Skeletal muscle cell (primary cell): ENCODE data around the gene NAT10.
"Not testable (repeated sequence)": the region's sequence is repeated elsewhere in the genome, so short reads cannot be mapped to it uniquely, and the experiment has no call there.

Experiments used
- DNase-seq: peaks from one replicate; pipeline ENCODE4 v3.0.0-alpha.2; 2010; ENCODE audit warnings: low read depth
- H3K4me3 ChIP-seq: 2 replicates; pipeline ENCODE4 v1.5.1; 2011; ENCODE audit warnings: low read depth, mild to moderate bottlenecking, control low read depth, low read length, moderate library complexity

The NAT10 gene

DNA sequence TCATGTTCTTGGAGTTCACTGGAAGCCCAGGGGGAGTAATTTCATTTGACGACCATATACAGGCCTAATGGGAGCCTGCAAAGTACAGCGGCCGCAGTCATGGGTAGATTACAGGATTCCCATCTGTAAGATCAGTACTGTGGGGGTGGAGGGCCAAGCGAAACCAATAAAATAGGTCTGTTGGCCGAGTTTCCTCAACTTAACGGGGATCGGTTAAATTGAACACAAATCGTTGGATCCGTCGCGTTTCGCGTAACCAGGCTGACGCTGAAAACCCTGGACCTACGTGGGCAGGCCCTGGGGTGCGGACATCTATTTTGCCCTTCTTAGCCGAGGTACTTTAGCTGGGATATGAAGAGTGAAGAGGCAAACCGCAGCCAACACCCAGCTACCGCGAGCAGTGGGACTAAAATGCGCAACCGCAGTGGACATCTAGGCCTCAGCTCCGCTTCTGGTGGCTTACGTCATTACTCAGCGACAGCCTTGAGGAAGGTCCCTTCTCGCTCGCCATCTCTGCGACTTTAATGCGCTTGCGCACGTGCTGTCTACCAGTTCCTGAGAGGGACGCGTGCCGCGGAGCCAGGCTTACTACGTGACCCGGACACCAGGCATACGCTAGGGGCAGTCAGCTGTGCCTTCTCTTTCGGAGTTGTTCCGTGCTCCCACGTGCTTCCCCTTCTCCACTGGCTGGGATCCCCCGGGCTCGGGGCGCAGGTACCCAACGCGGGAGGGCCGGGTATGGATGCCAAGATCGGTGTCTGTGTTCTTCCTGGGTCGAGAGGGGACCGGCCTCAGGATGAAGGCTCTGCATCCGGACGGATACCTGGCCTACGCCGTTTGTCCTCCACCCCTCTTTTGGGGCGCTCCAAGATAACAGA, at the start of gene NAT10:
NAT10 (plus strand) TSS at position 551 of the 878 bp plus-strand sequence. CDS start 2,597 bp downstream, outside the sequence.
- peak within 1 kb of the TSS; percentile 85 for H3K4me3 ChIP-seq
- peak; percentile 96 for DNase-seq

DNA sequence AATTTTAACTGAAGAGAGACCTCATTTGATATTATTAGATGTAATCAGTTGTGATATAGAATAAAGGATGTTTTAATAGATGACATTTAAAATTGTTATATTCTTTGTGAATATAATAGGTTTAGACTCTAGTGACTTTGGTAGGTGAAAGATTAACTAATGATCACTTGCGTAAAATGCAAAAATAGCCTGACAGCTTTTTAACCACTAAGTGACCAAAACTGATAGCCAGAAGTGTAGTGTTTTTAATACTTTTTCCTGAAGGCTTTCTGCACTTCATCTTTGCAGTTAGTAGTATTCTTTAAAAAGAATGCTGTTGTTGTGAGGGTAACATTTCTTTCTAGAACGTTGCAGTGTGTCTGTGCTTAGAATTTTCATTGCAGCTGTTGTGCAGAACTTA, 48.8 kb upstream of the NAT10 start:
- DNase-seq = no peak
- no peak overlapping the region for H3K4me3 ChIP-seq

DNA sequence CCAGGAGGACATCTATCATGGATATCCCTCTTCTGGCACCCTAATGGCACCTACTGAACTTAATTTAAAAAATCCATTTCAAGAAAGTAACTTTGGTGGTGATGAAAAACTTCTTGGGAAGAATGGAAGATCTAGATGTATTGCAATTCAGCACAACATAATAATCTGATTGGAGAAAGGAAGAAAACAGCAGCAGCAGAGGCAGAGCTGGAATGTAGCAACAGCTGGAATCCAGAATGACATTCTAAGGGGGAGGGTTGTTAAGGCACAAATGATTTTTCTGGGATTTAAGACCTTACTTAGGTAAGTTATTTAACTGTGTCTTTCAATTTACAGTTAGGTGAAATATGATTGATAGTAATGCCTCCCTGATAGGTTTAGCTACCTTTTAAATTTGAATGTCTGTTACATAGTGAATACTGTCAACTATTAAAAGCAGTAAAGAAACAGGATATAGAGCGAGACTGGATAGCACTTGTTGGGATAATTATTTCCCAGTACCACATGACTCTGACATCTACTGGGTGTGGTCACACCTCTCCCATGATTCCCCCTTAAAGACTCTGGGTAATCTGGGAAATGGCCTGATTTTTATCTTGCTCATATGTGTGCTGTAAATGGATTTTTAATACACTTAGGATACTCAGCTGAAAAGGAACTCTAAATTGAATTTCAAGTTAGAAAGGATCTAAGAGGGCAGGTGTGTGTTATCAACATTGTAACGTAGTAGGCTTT, 42.2 kb upstream of the NAT10 start:
- H3K4me3 ChIP-seq = no peak overlapping the region
- DNase-seq = no peak

DNA sequence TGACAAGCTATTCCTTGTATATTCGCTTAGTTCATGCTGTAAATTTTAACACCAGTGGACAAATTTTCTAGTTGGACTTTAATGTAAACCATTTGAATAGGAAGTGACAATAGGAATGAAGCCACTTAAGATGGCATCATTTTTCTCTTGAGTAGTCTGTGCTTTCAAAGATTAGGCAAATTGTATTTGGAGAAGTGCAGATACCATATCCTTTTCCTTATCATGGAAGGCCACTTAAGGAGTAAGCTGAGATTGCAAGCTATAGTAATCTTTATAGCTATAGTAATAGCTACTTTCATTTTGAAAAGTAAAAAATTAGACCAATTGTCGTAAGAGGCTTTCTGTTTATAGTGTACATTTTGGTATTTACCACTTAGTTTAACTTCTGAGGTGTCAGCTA, 41.1 kb upstream of the NAT10 start:
- no peak overlapping the region for H3K4me3 ChIP-seq
- DNase-seq = no peak

DNA sequence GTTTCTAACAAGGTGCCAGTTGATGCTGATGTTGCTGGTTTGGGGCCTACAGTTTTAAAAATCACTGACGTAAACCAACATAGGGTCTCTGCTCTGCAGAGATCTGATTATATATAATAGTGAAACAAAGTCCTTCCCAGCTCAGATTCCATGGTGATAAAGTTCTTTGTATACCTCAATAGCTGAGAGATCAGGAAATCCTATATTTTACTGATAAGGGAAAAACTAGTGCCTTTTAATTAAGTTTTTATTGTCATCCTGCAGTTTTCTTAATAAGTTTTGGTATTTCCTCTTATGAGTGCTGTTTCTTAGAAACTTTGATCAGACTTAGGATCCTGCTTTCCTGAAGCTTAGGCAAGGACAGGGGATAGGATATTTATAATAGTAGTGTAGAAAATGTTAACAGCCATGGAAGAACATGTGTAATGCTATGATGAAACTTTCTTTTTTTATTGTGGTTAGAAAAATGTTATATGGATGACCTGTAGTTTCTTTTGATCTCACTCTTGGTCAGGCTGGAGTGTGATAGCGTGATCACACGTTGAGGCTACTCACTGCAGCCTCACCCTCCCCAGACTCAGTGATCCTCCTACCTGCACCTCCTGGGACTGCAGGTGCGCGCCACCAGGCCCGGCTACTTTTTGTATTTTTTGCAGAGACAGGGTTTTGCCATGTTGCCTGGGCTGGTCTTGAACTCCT, 39.8 kb upstream of the NAT10 start:
- DNase-seq = no peak

DNA sequence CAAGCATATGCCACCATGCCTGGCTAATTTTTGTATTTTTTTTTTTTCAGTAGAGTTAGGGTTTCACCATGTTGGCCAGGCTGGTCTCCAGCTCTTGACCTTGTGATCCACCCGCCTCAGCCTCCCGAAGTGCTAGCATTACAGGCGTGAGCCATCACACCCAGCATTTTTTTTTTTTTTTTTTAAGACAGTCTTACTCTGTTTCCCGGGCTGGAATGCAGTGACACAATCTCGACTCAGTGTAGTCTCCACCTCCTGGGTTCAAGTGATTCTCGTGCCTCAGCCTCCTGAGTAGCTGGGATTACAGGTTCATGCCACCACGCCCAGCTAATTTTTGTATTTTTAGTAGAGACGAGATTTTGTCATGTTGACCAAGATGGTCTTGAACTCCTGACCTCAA, 38.7 kb upstream of the NAT10 start:
- not testable (repeated sequence) for DNase-seq, H3K4me3 ChIP-seq

More for the DNA sequence above, 39.8 kb upstream of the NAT10 start:
- H3K4me3 ChIP-seq = no peak overlapping the region

DNA sequence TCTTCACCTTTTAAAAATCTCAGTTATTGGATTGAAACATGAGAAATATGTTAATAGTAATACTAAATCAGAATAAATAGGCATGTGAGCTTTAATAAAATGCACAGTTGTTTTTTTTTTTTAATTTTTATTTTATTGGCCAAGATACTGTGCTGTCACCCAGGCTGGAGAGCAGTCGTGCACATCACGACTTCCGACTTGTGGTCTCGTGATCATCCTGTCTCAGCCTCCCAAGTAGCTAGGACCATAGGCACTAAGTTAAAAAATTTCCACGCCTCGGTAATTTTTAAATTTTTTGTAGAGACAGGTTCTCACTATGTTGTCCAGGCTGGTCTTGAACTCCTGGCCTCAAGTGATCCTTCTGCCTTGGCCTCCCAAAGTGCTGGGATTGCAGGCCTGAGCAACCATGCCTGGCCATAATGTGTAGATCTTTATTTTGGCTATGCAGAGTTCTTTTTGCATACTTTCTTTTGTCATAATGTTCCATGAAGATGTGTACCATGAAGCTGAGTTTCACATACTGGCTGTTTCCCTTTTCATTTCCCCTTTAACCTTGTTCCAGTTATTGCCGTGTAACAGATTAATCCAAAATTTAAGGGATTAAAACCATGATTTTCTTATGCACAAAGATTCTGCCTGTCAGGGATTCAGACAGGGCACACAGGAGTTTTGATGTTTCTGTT, 37.9 kb upstream of the NAT10 start:
- no peak overlapping the region for H3K4me3 ChIP-seq
- no peak for DNase-seq

DNA sequence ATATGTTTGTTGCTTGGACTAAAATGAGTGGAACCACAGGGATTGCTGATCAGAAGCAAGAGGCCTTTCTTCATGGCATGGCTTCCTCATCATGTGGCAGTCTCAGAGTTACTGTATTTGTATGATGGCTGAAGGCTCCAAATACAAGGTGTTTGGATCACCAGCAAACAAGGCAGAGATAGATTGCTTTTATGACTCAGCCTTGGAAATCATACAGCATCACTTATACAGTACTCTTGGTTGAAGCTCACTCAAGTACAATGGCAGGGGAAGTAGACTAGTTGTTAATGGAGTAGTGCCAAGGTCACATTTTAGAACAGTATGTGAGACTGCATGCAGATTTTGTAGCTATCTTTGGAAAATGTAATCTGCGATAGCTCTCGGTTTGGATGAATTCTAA, 37.3 kb upstream of the NAT10 start:
- no peak overlapping the region for H3K4me3 ChIP-seq

DNA sequence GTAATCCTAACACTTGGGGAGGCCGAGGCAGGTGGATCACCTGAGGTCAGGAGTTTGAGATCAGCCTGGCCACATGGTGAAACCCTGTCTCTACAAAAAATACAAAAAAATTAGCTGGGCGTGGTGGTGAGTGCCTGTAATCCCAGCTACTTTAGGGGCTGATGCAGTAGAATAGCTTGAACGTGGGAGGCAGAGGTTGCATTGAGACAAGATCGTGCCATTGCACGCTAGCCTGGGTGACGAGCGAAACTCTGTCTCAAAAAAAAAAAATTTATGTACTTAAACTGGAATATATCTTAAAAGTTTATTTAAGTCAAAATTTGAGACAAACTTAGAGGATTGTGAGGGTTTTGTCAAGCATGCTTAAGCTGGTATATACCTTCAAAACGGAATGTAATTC, 34.1 kb upstream of the NAT10 start:
- DNase-seq = not testable (repeated sequence)

More for the DNA sequence above, 37.3 kb upstream of the NAT10 start:
- DNase-seq = no peak

DNA sequence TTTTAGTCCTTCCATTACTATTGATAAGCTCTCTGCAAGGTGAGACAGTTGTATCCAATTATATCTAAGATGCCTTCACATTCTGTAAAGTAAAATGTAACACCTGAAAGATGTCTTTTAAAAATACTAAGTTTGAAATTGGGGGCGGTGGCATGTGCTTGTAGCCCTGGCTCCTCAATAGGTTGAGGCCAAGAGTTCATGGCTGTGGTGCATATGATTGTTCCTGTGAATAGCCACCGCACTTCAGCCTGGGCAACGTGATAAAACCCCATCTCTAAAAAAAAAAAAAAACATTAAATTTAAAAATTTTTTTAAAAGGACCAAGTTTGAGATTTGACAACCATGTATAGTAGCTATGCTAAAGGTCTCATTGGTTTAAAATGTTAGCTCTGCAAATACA, 33.4 kb upstream of the NAT10 start:
- DNase-seq = no peak
- no peak overlapping the region for H3K4me3 ChIP-seq

More for the DNA sequence above, 34.1 kb upstream of the NAT10 start:
- not testable (repeated sequence) for H3K4me3 ChIP-seq

DNA sequence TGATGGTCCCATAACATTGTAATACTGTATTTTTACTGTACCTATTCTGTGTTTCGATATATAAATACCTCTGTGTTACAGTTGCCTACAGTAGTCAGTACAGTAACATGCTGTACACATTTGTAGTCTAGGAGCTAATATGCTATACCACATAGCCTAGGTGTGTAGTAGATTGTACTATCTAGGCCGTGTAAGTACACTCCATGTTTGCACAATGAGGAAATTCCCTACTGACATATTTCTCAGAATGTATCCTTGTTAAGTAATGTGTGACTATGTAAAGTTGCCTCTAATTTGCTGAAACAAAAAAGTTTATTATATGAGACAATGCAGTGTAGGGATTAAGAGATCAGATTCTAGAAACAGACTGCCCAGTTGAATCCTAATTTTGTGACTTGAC, 32.6 kb upstream of the NAT10 start:
- no peak overlapping the region for H3K4me3 ChIP-seq
- no peak for DNase-seq

DNA sequence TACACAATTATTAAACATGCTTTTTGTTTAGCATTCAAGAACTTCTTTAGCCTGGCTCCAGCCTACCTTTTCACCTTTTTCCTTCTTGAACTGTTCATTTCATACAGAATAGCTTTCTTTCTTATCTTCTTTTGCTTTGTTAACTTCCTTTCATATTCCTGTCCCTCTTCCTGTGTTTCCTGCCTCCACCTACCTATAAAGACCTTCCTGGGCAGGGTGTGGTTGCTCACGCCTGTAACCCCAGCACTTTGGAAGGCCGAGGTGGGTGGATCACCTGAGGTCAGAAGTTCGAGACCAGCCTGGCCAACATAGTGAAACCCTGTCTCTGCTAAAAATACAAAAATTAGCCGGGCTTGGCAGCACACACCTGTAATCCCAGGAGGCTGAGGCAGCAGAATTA, 31.0 kb upstream of the NAT10 start:
- no peak overlapping the region for H3K4me3 ChIP-seq
- DNase-seq = no peak

DNA sequence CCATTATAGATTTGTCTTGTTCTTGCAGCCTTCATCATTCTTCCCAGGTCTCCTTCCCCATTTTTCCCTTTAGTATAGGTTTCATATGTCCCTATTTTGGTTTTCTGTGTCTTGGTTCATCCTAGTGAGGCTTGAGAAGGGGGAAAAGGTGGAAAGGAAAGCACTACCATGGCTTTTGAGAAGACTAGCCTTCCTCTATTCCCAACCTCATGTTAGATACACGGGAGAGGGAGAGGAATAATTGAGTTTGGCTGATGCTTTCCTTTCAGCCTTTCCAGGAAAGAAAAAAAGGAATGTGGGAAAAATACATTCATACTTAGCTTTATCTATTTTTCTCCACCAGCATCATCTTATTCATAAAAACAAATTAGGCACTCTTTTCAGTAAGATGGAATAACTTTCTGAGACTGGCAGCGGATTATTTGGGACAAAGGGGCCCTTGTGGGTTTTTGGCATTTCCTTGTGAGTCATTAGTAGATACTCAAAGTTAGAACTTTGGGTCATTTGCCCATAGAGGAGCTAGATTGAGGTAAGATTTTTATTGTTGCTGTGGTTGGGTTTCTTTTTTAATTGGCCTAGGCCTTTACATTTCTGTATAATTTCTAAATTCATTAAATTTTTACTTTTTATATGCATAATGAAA, 30.1 kb upstream of the NAT10 start:
- no peak for DNase-seq
- H3K4me3 ChIP-seq = no peak overlapping the region

DNA sequence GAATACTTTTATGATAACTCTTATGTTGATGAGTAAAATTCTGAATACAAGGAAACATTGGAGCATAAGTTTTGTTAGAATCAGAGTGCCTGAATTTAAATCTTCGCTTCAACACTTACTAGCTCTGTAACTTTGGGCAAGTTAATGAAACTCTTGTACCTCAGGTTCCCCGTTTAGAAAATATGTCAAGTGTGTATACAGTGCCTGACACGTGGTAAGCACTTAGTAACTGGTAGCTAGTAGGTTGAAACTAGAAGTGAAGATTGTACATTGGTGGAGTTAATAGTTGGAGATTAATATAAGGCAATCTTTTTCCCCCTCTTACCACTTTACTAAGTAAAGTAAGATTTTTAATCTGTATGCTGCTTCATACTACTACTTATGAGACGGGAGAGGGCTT, 24.8 kb upstream of the NAT10 start:
- DNase-seq = no peak

DNA sequence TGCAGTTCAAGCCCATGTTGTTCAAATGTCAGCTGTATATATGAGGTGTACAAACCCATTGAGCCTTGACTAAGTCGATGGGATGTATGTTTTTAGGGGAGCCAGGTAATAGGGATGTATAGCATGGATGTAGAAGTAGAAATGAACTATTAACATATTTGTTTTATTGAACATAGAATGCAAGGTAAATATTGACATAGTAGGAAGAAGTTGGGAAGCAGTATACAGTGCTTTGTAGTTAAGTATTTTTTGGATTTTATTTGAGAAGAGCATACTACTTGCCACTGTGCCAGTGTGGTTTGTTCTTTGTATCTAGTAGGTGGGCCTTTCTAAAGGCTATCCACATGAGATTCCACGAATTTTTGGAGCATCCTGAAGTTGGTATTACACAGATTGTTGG, 20.8 kb upstream of the NAT10 start:
- no peak for DNase-seq

More for the DNA sequence above, 24.8 kb upstream of the NAT10 start:
- H3K4me3 ChIP-seq = no peak overlapping the region

DNA sequence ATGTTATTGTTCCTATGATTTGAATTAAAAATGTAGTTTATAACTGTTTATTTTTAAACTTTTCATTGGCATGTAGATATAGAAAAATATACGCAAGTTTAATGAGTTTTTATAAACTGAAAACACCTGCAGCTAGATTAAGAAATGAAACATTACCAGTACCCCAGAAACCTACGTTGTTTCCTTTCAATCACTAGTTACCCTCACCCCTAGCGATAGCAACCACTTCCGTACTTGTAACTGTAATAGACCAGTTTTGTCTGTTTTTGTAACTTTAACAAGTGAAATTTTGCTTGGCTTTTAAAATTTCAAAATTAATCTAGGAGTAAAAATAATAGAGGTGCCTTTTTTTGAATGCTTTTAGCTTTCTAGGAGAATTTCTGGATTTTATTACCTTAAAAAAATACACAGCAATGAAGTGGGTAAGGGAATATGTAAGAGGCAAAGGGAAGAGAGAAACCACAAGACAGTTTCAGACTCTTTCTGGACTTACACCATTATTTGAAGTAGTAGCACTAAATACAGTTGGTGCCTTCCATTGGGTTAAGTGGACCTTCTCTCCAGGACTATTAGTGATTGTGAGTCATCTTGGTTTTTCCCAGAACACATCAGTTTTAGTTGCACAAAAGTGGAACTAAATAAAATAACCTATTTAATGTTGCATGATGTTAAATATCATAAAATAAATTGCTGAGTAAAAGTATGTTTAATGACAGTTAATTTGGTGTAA, 18.7 kb upstream of the NAT10 start:
- no peak overlapping the region for H3K4me3 ChIP-seq
- no peak for DNase-seq

More for the DNA sequence above, 20.8 kb upstream of the NAT10 start:
- H3K4me3 ChIP-seq = no peak overlapping the region

DNA sequence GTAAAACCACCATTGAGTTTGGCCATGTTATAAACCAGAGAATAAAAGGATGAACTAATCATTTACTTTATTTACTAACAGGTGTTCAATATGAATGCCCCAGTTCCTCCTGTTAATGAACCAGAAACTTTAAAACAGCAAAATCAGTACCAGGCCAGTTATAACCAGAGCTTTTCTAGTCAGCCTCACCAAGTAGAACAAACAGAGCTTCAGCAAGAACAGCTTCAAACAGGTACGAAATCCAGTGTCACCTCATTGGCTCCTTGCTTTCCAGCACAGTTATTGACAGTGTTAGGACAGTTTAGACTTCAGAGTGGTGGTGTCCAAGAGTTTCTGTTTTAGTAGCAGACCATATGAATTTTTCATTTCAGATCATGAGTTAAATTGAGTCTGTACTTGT, 13.6 kb upstream of the NAT10 start:
- no peak for DNase-seq
- no peak overlapping the region for H3K4me3 ChIP-seq

DNA sequence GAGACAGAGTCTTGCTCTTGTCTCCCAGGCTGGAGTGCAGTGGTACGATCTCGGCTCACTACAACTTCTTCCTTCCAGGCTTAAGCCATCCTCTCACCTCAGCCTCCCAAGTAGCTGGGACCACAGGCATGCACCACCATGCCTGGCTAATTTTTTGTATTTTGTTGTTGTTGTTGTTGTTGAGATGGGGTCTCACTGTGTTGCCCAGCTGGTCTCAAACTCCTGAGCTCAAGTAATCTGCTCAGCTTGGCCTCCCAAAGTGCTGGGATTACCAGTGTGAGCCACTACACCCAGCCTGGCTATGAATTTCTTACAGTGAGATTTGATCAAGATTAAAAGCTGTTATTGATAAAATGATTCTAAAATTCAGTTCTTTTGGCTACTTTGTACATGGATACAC, 10.5 kb upstream of the NAT10 start:
- not testable (repeated sequence) for H3K4me3 ChIP-seq

More for the DNA sequence above, 10.5 kb upstream of the NAT10 start:
- DNase-seq = not testable (repeated sequence)
